Activated CD4-positive, alpha-beta T cell treated with anti-CD3 and anti-CD28 coated beads for 36 hours (primary cell): ENCODE measurements around the gene PNPLA7. TPM values are rescaled to one million over a fixed set of nuclear protein-coding genes. Genes with fewer than 3 reads are reported as not detected.

ENCODE experiments used
- ATAC-seq: fragments of 200-7000 bp; cut with Tn5 transposase; one replicate; pipeline ENCODE4 v1.10.0; 2021; ENCODE audit warnings: mild to moderate bottlenecking, moderate library complexity
- CTCF ChIA-PET: fragments of 350-600 bp; sonication (Branson Sonifier 250); formaldehyde crosslinking; loops from one replicate; lab custom pipeline; 2021; ENCODE audit warnings: antibody characterized with exemption; lab: Charles Lee
- POLR2A ChIA-PET: fragments of 350-600 bp; sonication (Branson Sonifier 250); formaldehyde crosslinking; loops from one replicate; lab custom pipeline; 2021; ENCODE audit warnings: antibody characterized with exemption, inconsistent platforms; lab: Charles Lee
- DNase-seq: peaks from one replicate; pipeline ENCODE4 v3.0.0-alpha.2; 2020
- H3K27ac Mint-ChIP-seq: one replicate; pipeline ENCODE4 v1.8.0; 2021; ENCODE audit warnings: mixed read lengths
- H3K27me3 Mint-ChIP-seq: one replicate; pipeline ENCODE4 v1.8.0; 2021; ENCODE audit warnings: mixed read lengths
- H3K36me3 Mint-ChIP-seq: one replicate; pipeline ENCODE4 v1.8.0; 2021; ENCODE audit warnings: low read depth, mixed read lengths
- H3K4me1 Mint-ChIP-seq: one replicate; pipeline ENCODE4 v1.8.0; 2021; ENCODE audit warnings: mixed read lengths
- H3K4me3 Mint-ChIP-seq: one replicate; pipeline ENCODE4 v1.8.0; 2021; ENCODE audit warnings: mild to moderate bottlenecking, moderate library complexity, mixed read lengths
- H3K9me3 Mint-ChIP-seq: one replicate; pipeline ENCODE4 v1.8.0; 2021; ENCODE audit warnings: low read depth, mixed read lengths
- intact Hi-C, 2 experiments: fragments of 100-400 bp; cut with DNase I in 1 of 2; cut with micrococcal nuclease in 1 of 2; formaldehyde crosslinking; loops; one replicate each; pipeline versions ENCODE4 v1.14.2 to v1.15.1; 2022 to 2024; cut with DNase I, micrococcal nuclease
- total RNA-seq, 2 experiments: library from RNA; stranded (reverse); gene quantifications; one replicate each; pipeline ENCODE4 v1.2.3, GENCODE V29; 2021

The PNPLA7 gene
- total RNA-seq, 2 experiments from 2014 or later = 3.1 to 3.6 TPM

GRCh38 chr9:137433349-137433915 is 116.8 kb downstream of the PNPLA7 start:
- Mint-ChIP-seq H3K27me3 (no peaks in the 10 kb centered on the region), H3K9me3 (no peaks in the 10 kb centered on the region), H3K36me3 (no peaks in the 10 kb centered on the region), H3K4me3 (no peak overlapping the region), H3K4me1 (no peaks in the 10 kb centered on the region), H3K27ac (no peak overlapping the region)
- POLR2A ChIA-PET = no interaction called here
- intact Hi-C loops = no loop called here
- DNase-seq = no peak
- CTCF ChIA-PET = no interaction called here
- no peak for ATAC-seq

- CTCF ChIA-PET = interaction anchor here (1.2 kb wide), 1 partner anchor 11 kb away, joined by 5 read pairs; no protein-coding TSS in a partner anchor
- Mint-ChIP-seq H3K27me3 (no peaks in the 10 kb centered on the region), H3K36me3 (no peaks in the 10 kb centered on the region), H3K4me1 (no peaks in the 10 kb centered on the region), H3K4me3 (no peak overlapping the region), H3K9me3 (no peaks in the 10 kb centered on the region), H3K27ac (no peak overlapping the region)
- no peak for DNase-seq
- intact Hi-C loops = no loop called here
- no peak for ATAC-seq
- POLR2A ChIA-PET = no interaction called here
Measured at GRCh38 chr9:137432687-137433348, 117.4 kb downstream of the PNPLA7 start.

GRCh38 chr9:137431416-137431931 is 118.7 kb downstream of the PNPLA7 start:
- no peaks in the 10 kb centered on the region for H3K9me3 Mint-ChIP-seq
- ChIA-PET POLR2A (no interaction called here), CTCF (interaction anchor here (1.2 kb wide), 1 partner anchor 13 kb away, joined by 5 read pairs; no protein-coding TSS in a partner anchor)

GRCh38 chr9:137430723-137431415 is 119.3 kb downstream of the PNPLA7 start:
- ChIA-PET CTCF (no interaction called here), POLR2A (no interaction called here)
- DNase-seq = no peak
- Mint-ChIP-seq H3K9me3 (no peaks in the 10 kb centered on the region), H3K27ac (no peak overlapping the region), H3K4me1 (no peaks in the 10 kb centered on the region), H3K4me3 (no peak overlapping the region), H3K27me3 (no peaks in the 10 kb centered on the region), H3K36me3 (no peaks in the 10 kb centered on the region)
- intact Hi-C loops = no loop called here
- no peak for ATAC-seq

More at GRCh38 chr9:137431416-137431931, 118.7 kb downstream of the PNPLA7 start:
- intact Hi-C loops = no loop called here
- Mint-ChIP-seq H3K27me3 (no peaks in the 10 kb centered on the region), H3K4me1 (no peaks in the 10 kb centered on the region), H3K36me3 (no peaks in the 10 kb centered on the region), H3K4me3 (no peak overlapping the region), H3K27ac (no peak overlapping the region)
- ATAC-seq (no peak), DNase-seq (no peak)

- ChIA-PET CTCF (no interaction called here), POLR2A (no interaction called here)
- Mint-ChIP-seq H3K27me3 (no peaks in the 10 kb centered on the region), H3K36me3 (no peaks in the 10 kb centered on the region), H3K9me3 (no peaks in the 10 kb centered on the region), H3K4me3 (no peak overlapping the region), H3K4me1 (no peaks in the 10 kb centered on the region), H3K27ac (no peak overlapping the region)
- DNase-seq (no peak), ATAC-seq (no peak)
- intact Hi-C loops = loop anchor here in 1 of 2 experiments (10.0 kb wide), 1 partner anchor 545 kb away; the partner anchor contains the start of gene TRAF2
Measured at GRCh38 chr9:137429974-137430722, 120.1 kb downstream of the PNPLA7 start.

GRCh38 chr9:137429546-137429890 is 120.7 kb downstream of the PNPLA7 start:
- DNase-seq (no peak), ATAC-seq (no peak)
- ChIA-PET POLR2A (no interaction called here), CTCF (no interaction called here)
- intact Hi-C loops = loop anchor here in 1 of 2 experiments (10.0 kb wide), 1 partner anchor 545 kb away; the partner anchor contains the start of gene TRAF2
- H3K27me3 Mint-ChIP-seq = no peaks in the 10 kb centered on the region
- no peak overlapping the region for H3K4me3 Mint-ChIP-seq
- no peaks in the 10 kb centered on the region for H3K36me3 Mint-ChIP-seq
- no peaks in the 10 kb centered on the region for H3K9me3 Mint-ChIP-seq
- no peaks in the 10 kb centered on the region for H3K4me1 Mint-ChIP-seq
- no peak overlapping the region for H3K27ac Mint-ChIP-seq

GRCh38 chr9:137428841-137429545 is 121.2 kb downstream of the PNPLA7 start:
- Mint-ChIP-seq H3K27me3 (no peaks in the 10 kb centered on the region), H3K4me3 (no peak overlapping the region), H3K27ac (no peak overlapping the region), H3K36me3 (no peaks in the 10 kb centered on the region), H3K9me3 (no peaks in the 10 kb centered on the region), H3K4me1 (no peaks in the 10 kb centered on the region)
- intact Hi-C loops = loop anchor here in 1 of 2 experiments (10.0 kb wide), 1 partner anchor 544 kb away; the partner anchor contains the start of gene TRAF2
- ChIA-PET CTCF (no interaction called here), POLR2A (no interaction called here)
- ATAC-seq = no peak
- DNase-seq = no peak

- Mint-ChIP-seq H3K27me3 (no peaks in the 10 kb centered on the region), H3K36me3 (no peaks in the 10 kb centered on the region)
- no peak for DNase-seq
Measured at GRCh38 chr9:137428311-137428630, 121.9 kb downstream of the PNPLA7 start.

GRCh38 chr9:137427454-137428310 is 122.5 kb downstream of the PNPLA7 start:
- no peak for DNase-seq
- H3K4me3 Mint-ChIP-seq = no peak overlapping the region
- no peaks in the 10 kb centered on the region for H3K36me3 Mint-ChIP-seq
- no peak for ATAC-seq
- no peaks in the 10 kb centered on the region for H3K9me3 Mint-ChIP-seq
- no peaks in the 10 kb centered on the region for H3K4me1 Mint-ChIP-seq
- ChIA-PET POLR2A (no interaction called here), CTCF (interaction anchor here (0.8 to 0.9 kb wide), 2 partner anchors 16 to 245 kb away, joined by 3 to 5 read pairs; no protein-coding TSS in a partner anchor)
- H3K27me3 Mint-ChIP-seq = no peaks in the 10 kb centered on the region
- intact Hi-C loops = loop anchor here in 1 of 2 experiments (10.0 kb wide), 1 partner anchor 543 kb away; the partner anchor contains the start of gene TRAF2
- no peak overlapping the region for H3K27ac Mint-ChIP-seq

More at GRCh38 chr9:137428311-137428630, 121.9 kb downstream of the PNPLA7 start:
- H3K4me1 Mint-ChIP-seq = no peaks in the 10 kb centered on the region
- POLR2A ChIA-PET = no interaction called here
- no peaks in the 10 kb centered on the region for H3K9me3 Mint-ChIP-seq
- ATAC-seq = no peak
- intact Hi-C loops = loop anchor here in 1 of 2 experiments (10.0 kb wide), 1 partner anchor 543 kb away; the partner anchor contains the start of gene TRAF2
- H3K27ac Mint-ChIP-seq = no peak overlapping the region
- CTCF ChIA-PET = no interaction called here
- H3K4me3 Mint-ChIP-seq = no peak overlapping the region
